PC-9 (cell line): ENCODE data around the gene GRWD1. TPM values are rescaled to one million over a fixed set of nuclear protein-coding genes. Genes with fewer than 3 reads are reported as not detected.

Experiments used
- BruUV-seq: library from RNA; stranded (reverse); fragments of 400-500 nt; replicated peaks from 2 replicates; lab custom pipeline; 2021; lab: Mats Ljungman, UMichigan
- CTCF ChIA-PET: fragments of 300-600 bp; sonication (Branson Sonifier 250); formaldehyde crosslinking; loops from one replicate; lab custom pipeline; 2022; ENCODE audit warnings: antibody characterized with exemption; lab: Charles Lee
- POLR2A ChIA-PET: fragments of 300-600 bp; sonication (Branson Sonifier 250); formaldehyde crosslinking; loops from one replicate; lab custom pipeline; 2022; ENCODE audit warnings: antibody characterized with exemption; ENCODE audit not compliant: unreplicated experiment; lab: Charles Lee
- DNase-seq, 2 experiments: peaks; one replicate each; pipeline versions ENCODE4 v3.0.0 to v3.0.0-alpha.2; 2015 to 2022; ENCODE audit warnings: mixed read lengths in 1 of 2
- H2AFZ ChIP-seq: fragments of 200-600 bp; sonication (generic); 2 replicates; pipeline ENCODE4 v1.8.1; 2017; ENCODE audit warnings: antibody characterized with exemption
- H3F3A ChIP-seq: fragments of 200-600 bp; sonication (generic); 2 replicates; pipeline ENCODE4 v1.8.1; 2017; ENCODE audit warnings: antibody characterized with exemption, mild to moderate bottlenecking, low read depth; ENCODE audit not compliant: insufficient read depth
- H3K27ac ChIP-seq: fragments of 200-600 bp; sonication (generic); 2 replicates; pipeline ENCODE4 v1.6.1; 2016; ENCODE audit warnings: mixed run types
- H3K27me3 ChIP-seq: fragments of 200-600 bp; sonication (generic); 2 replicates; pipeline ENCODE4 v1.6.1; 2016; ENCODE audit warnings: low read depth, mixed run types; ENCODE audit not compliant: insufficient read depth
- H3K36me3 ChIP-seq: fragments of 200-600 bp; sonication (generic); 2 replicates; pipeline ENCODE4 v1.6.1; 2016; ENCODE audit warnings: low read depth, mixed run types
- H3K4me1 ChIP-seq: fragments of 200-600 bp; sonication (generic); replicated peaks from 2 replicates; pipeline ENCODE4 v1.6.1; 2016; ENCODE audit warnings: mixed run types; ENCODE audit not compliant: insufficient read depth
- H3K4me2 ChIP-seq: fragments of 200-600 bp; sonication (generic); 2 replicates; pipeline ENCODE4 v1.6.1; 2017; ENCODE audit warnings: mixed run types
- H3K4me3 ChIP-seq: fragments of 200-600 bp; sonication (generic); 2 replicates; pipeline ENCODE4 v1.6.1; 2016; ENCODE audit warnings: mixed run types
- H3K79me2 ChIP-seq: fragments of 200-600 bp; sonication (generic); 2 replicates; pipeline ENCODE4 v1.6.1; 2017; ENCODE audit warnings: low read depth, mixed run types
- H3K9me2 ChIP-seq: fragments of 200-600 bp; sonication (generic); 2 replicates; pipeline ENCODE4 v1.8.1; 2017; ENCODE audit warnings: mild to moderate bottlenecking; ENCODE audit not compliant: insufficient read depth
- H3K9me3 ChIP-seq: fragments of 200-600 bp; sonication (generic); 2 replicates; pipeline ENCODE4 v1.8.1; 2016; ENCODE audit warnings: low read depth; ENCODE audit not compliant: insufficient read depth
- H4K20me1 ChIP-seq: fragments of 200-600 bp; sonication (generic); 2 replicates; pipeline ENCODE4 v1.8.1; 2017; ENCODE audit not compliant: insufficient read depth
- CTCF ChIP-seq: fragments of 200-600 bp; sonication (generic); conservative IDR thresholded peaks from 2 replicates; pipeline ENCODE4 v1.6.1; 2017; ENCODE audit warnings: mixed run types, antibody characterized with exemption, mild to moderate bottlenecking, moderate library complexity
- EZH2 ChIP-seq: fragments of 200-600 bp; sonication (generic); IDR thresholded peaks from 2 replicates; pipeline ENCODE4 v1.8.0; 2017; ENCODE audit warnings: antibody characterized with exemption, low read depth
- intact Hi-C: fragments of 100-400 bp; cut with micrococcal nuclease; formaldehyde crosslinking; loops from one replicate; pipeline ENCODE4 v1.10.0; 2022; ENCODE audit not compliant: unreplicated experiment
- total RNA-seq: library from RNA; stranded (reverse); gene quantifications from 2 replicates; pipeline ENCODE4 v1.2.3, GENCODE V29; 2021

The GRWD1 gene
- total RNA-seq, 1 experiment from 2014 or later = 35.5 TPM

- CTCF ChIA-PET = no interaction called here
- no peak overlapping the region for H3K4me3 ChIP-seq
Measured at GRCh38 chr19:48496959-48497727, 51.4 kb downstream of the GRWD1 start.

GRCh38 chr19:48497728-48498594, 52.2 kb downstream of the GRWD1 start:
- CTCF ChIA-PET = no interaction called here

More at GRCh38 chr19:48496959-48497727, 51.4 kb downstream of the GRWD1 start:
- peaks cover 26% of the 10 kb centered on the region for H3K79me2 ChIP-seq
- no peaks in the 10 kb centered on the region for H3K9me2 ChIP-seq
- intact Hi-C loops = no loop called here
- no peaks in the 10 kb centered on the region for H4K20me1 ChIP-seq
- no peak overlapping the region for H3K27ac ChIP-seq
- no peaks in the 10 kb centered on the region for H3K9me3 ChIP-seq
- peaks cover 27% of the 10 kb centered on the region for H3K4me1 ChIP-seq
- BruUV-seq = no TSS peak
- H3K4me2 ChIP-seq = no peak overlapping the region
- H3K27me3 ChIP-seq = no peaks in the 10 kb centered on the region
- no peak for TF ChIP-seq EZH2
- TF ChIP-seq CTCF = no peak
- DNase-seq = no peak
- no peak overlapping the region for H2AFZ ChIP-seq
- peaks cover 41% of the 10 kb centered on the region for H3F3A ChIP-seq
- POLR2A ChIA-PET = no interaction called here
- H3K36me3 ChIP-seq = no peaks in the 10 kb centered on the region

More at GRCh38 chr19:48497728-48498594, 52.2 kb downstream of the GRWD1 start:
- no peak overlapping the region for H3K4me3 ChIP-seq
- H3K9me2 ChIP-seq = no peaks in the 10 kb centered on the region
- intact Hi-C loops = no loop called here
- POLR2A ChIA-PET = no interaction called here
- H2AFZ ChIP-seq = no peak overlapping the region
- no peak overlapping the region for H3K4me2 ChIP-seq
- H3K36me3 ChIP-seq = no peaks in the 10 kb centered on the region
- H3K4me1 ChIP-seq = peaks cover 27% of the 10 kb centered on the region
- no peak overlapping the region for H3K27ac ChIP-seq
- no TSS peak for BruUV-seq
- H3K27me3 ChIP-seq = no peaks in the 10 kb centered on the region
- no peaks in the 10 kb centered on the region for H3K9me3 ChIP-seq
- TF ChIP-seq CTCF (no peak), EZH2 (no peak)
- no peaks in the 10 kb centered on the region for H4K20me1 ChIP-seq
- DNase-seq = no peak
- H3F3A ChIP-seq = peaks cover 36% of the 10 kb centered on the region
- H3K79me2 ChIP-seq = peaks cover 26% of the 10 kb centered on the region
